ENCODE data around the gene DNAH8.

DNA sequence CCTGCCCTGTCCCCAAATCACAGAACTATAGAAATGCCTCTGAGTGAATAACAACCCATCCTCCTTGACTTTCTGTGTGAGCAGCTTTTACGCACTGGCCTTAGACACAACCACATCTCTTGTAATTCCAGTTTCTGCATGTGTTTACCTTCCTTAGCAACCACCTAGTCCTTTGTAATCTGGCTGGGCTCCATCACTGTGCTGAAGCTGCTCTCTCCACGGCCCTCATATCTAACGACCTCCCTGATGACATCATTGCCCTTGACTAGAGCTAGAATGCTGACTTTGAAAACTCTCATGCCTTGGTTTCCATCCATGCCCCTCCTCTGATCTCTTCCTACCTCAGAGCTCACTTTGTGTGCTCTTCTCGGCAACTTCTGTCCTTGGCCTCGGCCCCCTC lies 303.0 kb downstream of the DNAH8 start:
- TF ChIP-seq POLR2A (IDR thresholded peaks at IDR 0.05; ENCODE audit: low read length) (no peak), GATA1 (IDR thresholded peaks at IDR 0.05; ENCODE audit: low read depth, low read length) (no peak)
